BE2C (cell line): Measurements from ENCODE around the gene ALK.

ENCODE experiments used
- DNase-seq: peaks from one replicate; pipeline ENCODE4 v3.0.0-alpha.2; 2020
- H3K27me3 ChIP-seq: fragments of 250-450 bp; sonication (Bioruptor Pico); 2 replicates; pipeline ENCODE4 v1.5.1; 2020; ENCODE audit warnings: mild to moderate bottlenecking
- H3K36me3 ChIP-seq: fragments of 250-450 bp; sonication (Bioruptor Pico); 2 replicates; pipeline ENCODE4 v1.5.1; 2020; ENCODE audit warnings: mild to moderate bottlenecking
- H3K4me1 ChIP-seq: fragments of 250-450 bp; sonication (Bioruptor Pico); 2 replicates; pipeline ENCODE4 v1.5.1; 2020
- H3K4me3 ChIP-seq: 2 replicates; pipeline ENCODE4 v1.5.1; 2011; ENCODE audit warnings: low read depth, low read length
- H3K9me3 ChIP-seq: fragments of 250-450 bp; sonication (Bioruptor Pico); 2 replicates; pipeline ENCODE4 v1.5.1; 2020
- TF ChIP-seq, protein P1 (sequence below): IDR thresholded peaks from 2 replicates; pipeline ENCODE4 v1.5.1; 2012; ENCODE audit warnings: mild to moderate bottlenecking, low read depth, low read length

The ALK gene

DNA sequence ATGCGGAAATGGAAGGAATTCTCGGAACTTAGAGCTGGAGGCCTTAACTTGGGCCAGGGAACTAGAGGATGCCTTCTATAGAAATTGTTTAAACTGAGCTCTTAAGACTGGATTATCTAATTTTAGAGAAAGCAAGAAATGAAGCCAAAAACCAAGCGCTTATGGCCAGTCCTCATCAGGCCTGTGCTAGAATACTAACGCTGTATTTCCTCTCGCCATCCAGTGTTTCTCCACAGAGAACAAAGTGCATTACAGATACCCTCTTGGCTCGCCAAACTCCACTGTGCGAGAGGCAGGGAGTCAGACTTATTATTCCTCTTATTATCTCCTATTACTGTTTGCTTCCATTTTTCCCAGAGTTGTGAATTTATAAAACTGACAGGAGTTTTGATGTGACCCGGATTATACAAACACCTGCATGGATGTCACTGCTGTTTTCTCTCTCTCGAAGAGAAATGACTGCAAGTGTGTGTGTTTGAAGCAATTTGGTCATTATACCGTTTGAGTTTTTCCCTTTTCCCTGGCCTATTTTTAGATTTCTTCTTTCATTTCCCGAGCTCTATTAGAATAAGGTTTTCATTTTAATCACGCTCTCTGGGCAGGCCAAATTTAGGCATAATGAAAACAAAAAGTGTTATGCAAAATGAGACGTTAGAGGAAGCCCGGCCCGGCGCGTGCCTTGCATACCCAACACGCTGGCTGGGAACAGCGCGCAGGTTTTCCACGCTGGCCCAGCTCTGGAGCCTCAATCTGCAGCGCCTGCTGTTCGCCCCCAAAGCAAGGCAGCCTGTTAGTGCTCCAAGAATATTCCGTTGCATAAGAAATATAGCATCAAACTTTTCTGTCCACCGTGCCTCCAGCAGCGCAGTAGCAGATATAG, 103.3 kb downstream of the ALK start:
- Histone ChIP-seq H3K27me3 (no peaks in the 10 kb centered on the region), H3K9me3 (no peaks in the 10 kb centered on the region), H3K36me3 (no peaks in the 10 kb centered on the region), H3K4me3 (no peak overlapping the region), H3K4me1 (peaks cover 7% of the 10 kb centered on the region)
- TF ChIP-seq, protein P1, sequence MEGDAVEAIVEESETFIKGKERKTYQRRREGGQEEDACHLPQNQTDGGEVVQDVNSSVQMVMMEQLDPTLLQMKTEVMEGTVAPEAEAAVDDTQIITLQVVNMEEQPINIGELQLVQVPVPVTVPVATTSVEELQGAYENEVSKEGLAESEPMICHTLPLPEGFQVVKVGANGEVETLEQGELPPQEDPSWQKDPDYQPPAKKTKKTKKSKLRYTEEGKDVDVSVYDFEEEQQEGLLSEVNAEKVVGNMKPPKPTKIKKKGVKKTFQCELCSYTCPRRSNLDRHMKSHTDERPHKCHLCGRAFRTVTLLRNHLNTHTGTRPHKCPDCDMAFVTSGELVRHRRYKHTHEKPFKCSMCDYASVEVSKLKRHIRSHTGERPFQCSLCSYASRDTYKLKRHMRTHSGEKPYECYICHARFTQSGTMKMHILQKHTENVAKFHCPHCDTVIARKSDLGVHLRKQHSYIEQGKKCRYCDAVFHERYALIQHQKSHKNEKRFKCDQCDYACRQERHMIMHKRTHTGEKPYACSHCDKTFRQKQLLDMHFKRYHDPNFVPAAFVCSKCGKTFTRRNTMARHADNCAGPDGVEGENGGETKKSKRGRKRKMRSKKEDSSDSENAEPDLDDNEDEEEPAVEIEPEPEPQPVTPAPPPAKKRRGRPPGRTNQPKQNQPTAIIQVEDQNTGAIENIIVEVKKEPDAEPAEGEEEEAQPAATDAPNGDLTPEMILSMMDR, result no peak
- no peak for DNase-seq

DNA sequence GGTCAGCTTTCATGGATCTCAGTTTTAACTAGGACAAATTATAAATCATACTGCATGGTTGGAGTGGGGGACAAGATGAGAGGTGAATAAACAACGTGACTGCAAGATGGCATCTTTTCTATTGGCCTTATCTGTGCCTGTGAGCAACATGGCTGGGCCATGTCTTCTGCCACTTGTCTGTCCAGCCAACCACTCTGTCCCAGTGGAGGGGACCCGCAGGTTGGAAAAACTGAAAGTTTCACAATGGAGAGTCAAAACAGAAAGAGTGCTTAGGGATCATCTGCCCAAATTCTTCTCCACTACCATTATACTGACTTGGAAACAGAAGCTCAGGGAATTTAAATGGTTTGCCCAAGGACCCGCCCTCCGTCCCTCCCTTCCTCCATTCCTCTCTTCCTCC, 104.1 kb downstream of the ALK start:
- no peaks in the 10 kb centered on the region for H3K36me3 ChIP-seq
- H3K27me3 ChIP-seq, result no peaks in the 10 kb centered on the region
- H3K9me3 ChIP-seq, result no peaks in the 10 kb centered on the region

DNA sequence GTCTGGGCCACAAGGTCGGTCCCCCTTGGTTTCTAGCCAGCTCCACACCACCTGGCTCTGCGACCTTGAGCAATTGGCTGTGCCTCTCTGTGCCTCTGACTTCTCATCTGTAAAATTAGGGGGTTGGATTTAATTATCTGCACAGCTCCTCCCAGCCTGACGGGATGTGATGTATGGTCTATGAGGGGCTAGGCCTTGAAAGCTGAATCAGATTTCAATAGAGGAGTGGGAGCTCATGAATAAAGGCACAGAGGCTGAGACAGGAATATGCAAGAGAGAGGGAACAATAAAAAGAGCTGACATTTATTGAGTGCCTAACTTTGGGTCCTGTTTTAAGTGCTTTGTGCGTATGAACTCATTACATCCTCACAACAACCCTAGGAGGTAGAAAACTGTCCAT, 104.7 kb downstream of the ALK start:
- Histone ChIP-seq H3K9me3 (no peaks in the 10 kb centered on the region), H3K27me3 (no peaks in the 10 kb centered on the region), H3K4me1 (peaks cover 7% of the 10 kb centered on the region), H3K4me3 (no peak overlapping the region), H3K36me3 (no peaks in the 10 kb centered on the region)
- TF ChIP-seq, protein P1, result no peak
- no peak for DNase-seq

More for the DNA sequence above, 104.1 kb downstream of the ALK start:
- DNase-seq, result no peak
- no peak overlapping the region for H3K4me3 ChIP-seq
- peaks cover 7% of the 10 kb centered on the region for H3K4me1 ChIP-seq
- TF ChIP-seq, protein P1, result no peak

DNA sequence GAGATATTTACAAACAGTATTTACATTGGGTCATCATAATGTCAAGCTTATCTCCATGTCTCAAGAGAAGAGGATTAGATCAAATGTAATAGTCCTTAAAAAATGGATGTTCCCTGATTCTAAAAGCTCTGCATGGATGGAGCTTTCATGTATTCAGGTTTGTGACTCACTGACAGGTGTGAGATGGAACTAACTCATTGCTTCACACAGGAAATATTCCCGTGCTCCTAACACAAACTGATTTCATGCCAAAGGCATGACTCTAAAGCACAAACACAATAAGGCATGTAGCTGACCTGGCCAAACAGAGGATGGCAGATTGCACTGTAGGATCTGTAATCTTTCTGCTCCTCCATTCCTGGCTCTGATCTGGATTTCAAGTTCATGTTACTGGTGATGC, 110.0 kb downstream of the ALK start:
- Histone ChIP-seq H3K9me3 (no peaks in the 10 kb centered on the region), H3K27me3 (no peaks in the 10 kb centered on the region), H3K36me3 (no peaks in the 10 kb centered on the region), H3K4me3 (no peak overlapping the region), H3K4me1 (peaks cover 2% of the 10 kb centered on the region; the same call in 1 of the 2 replicates)
- TF ChIP-seq, protein P1, result no peak
- no peak for DNase-seq

DNA sequence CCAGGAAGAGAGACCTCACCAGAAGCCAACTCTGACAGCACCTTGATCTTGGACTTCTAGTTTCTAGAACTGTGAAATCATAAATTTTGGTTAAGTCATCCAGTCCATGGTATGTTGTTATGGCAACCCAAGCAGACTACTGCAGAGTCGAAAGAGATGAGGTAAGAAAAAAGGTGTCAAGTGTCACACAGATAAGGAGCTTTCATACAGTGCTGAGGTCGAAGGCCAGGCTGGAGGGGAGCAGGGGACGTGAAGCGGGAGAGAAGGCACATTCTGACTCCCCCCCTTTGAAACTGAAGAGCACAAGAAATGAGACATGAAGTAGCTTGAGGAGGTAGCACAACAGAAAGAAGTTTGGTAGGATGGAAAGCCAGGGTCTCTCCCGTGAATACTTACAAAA, 110.4 kb downstream of the ALK start:
- H3K4me1 ChIP-seq, result no peaks in the 10 kb centered on the region
- no peaks in the 10 kb centered on the region for H3K36me3 ChIP-seq
- no peak overlapping the region for H3K4me3 ChIP-seq
- H3K27me3 ChIP-seq, result no peaks in the 10 kb centered on the region
- H3K9me3 ChIP-seq, result no peaks in the 10 kb centered on the region
- TF ChIP-seq, protein P1, result no peak
- DNase-seq, result no peak

DNA sequence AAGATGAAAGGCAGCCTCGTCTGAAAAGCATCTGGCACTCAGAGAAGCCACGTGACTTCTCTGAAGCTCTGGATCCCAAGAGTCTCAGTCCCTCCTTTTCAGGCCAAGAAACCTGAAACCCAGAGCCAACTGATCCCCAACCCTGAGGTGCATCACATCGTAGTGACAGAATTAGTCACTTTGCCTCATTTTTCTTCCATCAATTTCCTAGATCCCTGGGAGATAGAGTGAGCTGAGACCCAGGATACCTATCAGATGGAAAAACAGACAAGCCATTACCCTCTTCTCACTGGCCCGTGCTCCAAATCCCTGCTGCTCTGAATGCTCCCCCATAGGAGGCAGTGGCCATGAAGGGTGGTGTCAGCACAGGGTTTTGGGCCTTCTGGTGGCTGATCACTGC, 113.1 kb downstream of the ALK start:
- Histone ChIP-seq H3K27me3 (no peaks in the 10 kb centered on the region), H3K36me3 (no peaks in the 10 kb centered on the region), H3K4me1 (no peaks in the 10 kb centered on the region), H3K4me3 (no peak overlapping the region), H3K9me3 (no peaks in the 10 kb centered on the region)
- TF ChIP-seq, protein P1, result no peak
- DNase-seq, result no peak
